Measurements from ENCODE around the gene SUCLA2. TPM values are rescaled to one million over a fixed set of nuclear protein-coding genes. Genes with fewer than 3 reads are reported as not detected.
"Not testable (repeated sequence)": the region's sequence is repeated elsewhere in the genome, so short reads cannot be mapped to it uniquely, and the experiment has no call there.

The SUCLA2 gene
- total RNA-seq: 168 TPM
- long read RNA-seq, transcript SUCLA2-219 (11 exons, 2,111 nt): major isoform, 215 of 223 reads
- long read RNA-seq, partial matches to known transcripts: 2 of 223 reads
- long read RNA-seq, other reads (novel, unspliced or antisense): 6 of 223 reads

GRCh38 chr13:48001114-48001881 lies at the start of gene SUCLA2:
Gene SUCLA2 (minus strand): TSS chr13:48001273. CDS start chr13:48001269, 4 bp downstream.
- peak; percentile 96 for DNase-seq (ENCODE audit: missing footprints)
- peak; percentile 99 for ATAC-seq
- intact Hi-C loops (cut with DNase I): no loop called here

- intact Hi-C loops (cut with DNase I): no loop called here
- no peak for ATAC-seq
These were observed 49.5 kb upstream of the SUCLA2 start for GRCh38 chr13:48050550-48050949.

GRCh38 chr13:48043789-48044503 lies 42.9 kb upstream of the SUCLA2 start:
- no peak for DNase-seq (ENCODE audit: missing footprints)
- intact Hi-C loops (cut with DNase I): no loop called here
- ATAC-seq: no peak

More at GRCh38 chr13:48050550-48050949, 49.5 kb upstream of the SUCLA2 start:
- no peak for DNase-seq (ENCODE audit: missing footprints)

GRCh38 chr13:48042894-48043293 lies 41.8 kb upstream of the SUCLA2 start:
- DNase-seq (ENCODE audit: missing footprints) (no peak), ATAC-seq (no peak)
- intact Hi-C loops (cut with DNase I): no loop called here

GRCh38 chr13:48040896-48041295 lies 39.8 kb upstream of the SUCLA2 start:
- intact Hi-C loops (cut with DNase I): no loop called here
- no peak for ATAC-seq
- no peak for DNase-seq (ENCODE audit: missing footprints)

- no peak for ATAC-seq
These were observed 39.0 kb upstream of the SUCLA2 start for GRCh38 chr13:48040049-48040448.

GRCh38 chr13:48038761-48039160 lies 37.7 kb upstream of the SUCLA2 start:
- intact Hi-C loops (cut with DNase I): loop anchor here (5.0 kb wide), 1 partner anchor 194 kb away; the partner anchor contains the start of gene ITM2B
- ATAC-seq: no peak
- no peak for DNase-seq (ENCODE audit: missing footprints)

More at GRCh38 chr13:48040049-48040448, 39.0 kb upstream of the SUCLA2 start:
- intact Hi-C loops (cut with DNase I): no loop called here
- DNase-seq (ENCODE audit: missing footprints): no peak

- intact Hi-C loops (cut with DNase I): loop anchor here (1.0 to 5.0 kb wide), 2 partner anchors 195 to 266 kb away; partner anchors contain the start of genes ITM2B and RB1
- ATAC-seq: peak; percentile 99
These were observed 36.5 kb upstream of the SUCLA2 start, which contains the start of gene NUDT15 for GRCh38 chr13:48037346-48038173. Gene NUDT15 (plus strand): TSS chr13:48037726. CDS start chr13:48037747, 21 bp downstream.

GRCh38 chr13:48029859-48030258 lies 28.8 kb upstream of the SUCLA2 start:
- no peak for DNase-seq (ENCODE audit: missing footprints)
- intact Hi-C loops (cut with DNase I): no loop called here
- no peak for ATAC-seq

More at GRCh38 chr13:48037346-48038173, 36.5 kb upstream of the SUCLA2 start, which contains the start of gene NUDT15:
- peak; percentile 98 for DNase-seq (ENCODE audit: missing footprints)

- ATAC-seq (no peak), DNase-seq (ENCODE audit: missing footprints) (no peak)
- intact Hi-C loops (cut with DNase I): no loop called here
These were observed 27.0 kb upstream of the SUCLA2 start for GRCh38 chr13:48028066-48028465.

- intact Hi-C loops (cut with DNase I): no loop called here
- ATAC-seq (no peak), DNase-seq (ENCODE audit: missing footprints) (no peak)
These were observed 18.7 kb upstream of the SUCLA2 start for GRCh38 chr13:48019796-48020195.

- intact Hi-C loops (cut with DNase I): no loop called here
- no peak for DNase-seq (ENCODE audit: missing footprints)
- ATAC-seq: no peak
These were observed 17.6 kb upstream of the SUCLA2 start for GRCh38 chr13:48018637-48019036.

GRCh38 chr13:48014359-48014758 lies 13.3 kb upstream of the SUCLA2 start:
- DNase-seq (ENCODE audit: missing footprints): no peak
- intact Hi-C loops (cut with DNase I): no loop called here
- ATAC-seq: no peak

- intact Hi-C loops (cut with DNase I): no loop called here
- no peak for DNase-seq (ENCODE audit: missing footprints)
- no peak for ATAC-seq
These were observed 11.6 kb upstream of the SUCLA2 start for GRCh38 chr13:48012668-48013067.

- no peak for ATAC-seq
- intact Hi-C loops (cut with DNase I): no loop called here
These were observed 9.6 kb upstream of the SUCLA2 start for GRCh38 chr13:48010698-48011097.

GRCh38 chr13:48009284-48009683 lies 8.2 kb upstream of the SUCLA2 start:
- DNase-seq (ENCODE audit: missing footprints) (no peak), ATAC-seq (no peak)
- intact Hi-C loops (cut with DNase I): no loop called here

More at GRCh38 chr13:48010698-48011097, 9.6 kb upstream of the SUCLA2 start:
- no peak for DNase-seq (ENCODE audit: missing footprints)

GRCh38 chr13:48006396-48006795 lies 5.3 kb upstream of the SUCLA2 start:
- DNase-seq (ENCODE audit: missing footprints): no peak
- intact Hi-C loops (cut with DNase I): no loop called here
- no peak for ATAC-seq

GRCh38 chr13:48004201-48004600 lies 3.1 kb upstream of the SUCLA2 start:
- intact Hi-C loops (cut with DNase I): no loop called here
- ATAC-seq (no peak), DNase-seq (ENCODE audit: missing footprints) (no peak)

GRCh38 chr13:48001999-48002398 lies 926 bp upstream of the SUCLA2 start:
- DNase-seq (ENCODE audit: missing footprints); ATAC-seq; intact Hi-C loops (cut with DNase I): not testable (repeated sequence)
